ENCODE data around the gene PTGDR.

GRCh38 chr14:52251724-52252123 lies 15.8 kb upstream of the PTGDR start:
- TF ChIP-seq, protein P1, sequence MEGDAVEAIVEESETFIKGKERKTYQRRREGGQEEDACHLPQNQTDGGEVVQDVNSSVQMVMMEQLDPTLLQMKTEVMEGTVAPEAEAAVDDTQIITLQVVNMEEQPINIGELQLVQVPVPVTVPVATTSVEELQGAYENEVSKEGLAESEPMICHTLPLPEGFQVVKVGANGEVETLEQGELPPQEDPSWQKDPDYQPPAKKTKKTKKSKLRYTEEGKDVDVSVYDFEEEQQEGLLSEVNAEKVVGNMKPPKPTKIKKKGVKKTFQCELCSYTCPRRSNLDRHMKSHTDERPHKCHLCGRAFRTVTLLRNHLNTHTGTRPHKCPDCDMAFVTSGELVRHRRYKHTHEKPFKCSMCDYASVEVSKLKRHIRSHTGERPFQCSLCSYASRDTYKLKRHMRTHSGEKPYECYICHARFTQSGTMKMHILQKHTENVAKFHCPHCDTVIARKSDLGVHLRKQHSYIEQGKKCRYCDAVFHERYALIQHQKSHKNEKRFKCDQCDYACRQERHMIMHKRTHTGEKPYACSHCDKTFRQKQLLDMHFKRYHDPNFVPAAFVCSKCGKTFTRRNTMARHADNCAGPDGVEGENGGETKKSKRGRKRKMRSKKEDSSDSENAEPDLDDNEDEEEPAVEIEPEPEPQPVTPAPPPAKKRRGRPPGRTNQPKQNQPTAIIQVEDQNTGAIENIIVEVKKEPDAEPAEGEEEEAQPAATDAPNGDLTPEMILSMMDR (IDR thresholded peaks at IDR 0.05; ENCODE audit: borderline replicate concordance, extremely low read depth, low read length, poor library complexity, severe bottlenecking): no peak
- no peak for TF ChIP-seq EZH2 (IDR thresholded peaks at IDR 0.05; ENCODE audit: borderline replicate concordance, low read depth, low read length, severe bottlenecking)
